DOHH2 (cell line): ENCODE data around the gene CBFA2T3.

ENCODE experiments used
- EZH2phosphoT487 ChIP-seq: fragments of 200-600 bp; sonication (generic); IDR thresholded peaks from 2 replicates; pipeline ENCODE4 v1.6.1; 2017; ENCODE audit warnings: borderline replicate concordance, mild to moderate bottlenecking, antibody characterized with exemption, low read length, moderate library complexity, mixed read lengths
- TF ChIP-seq, protein P1 (sequence below): fragments of 200-600 bp; sonication (generic); IDR thresholded peaks from one replicate; pipeline ENCODE4 v1.5.1; 2014; ENCODE audit warnings: antibody characterized with exemption, mild to moderate bottlenecking, low read depth, low read length; ENCODE audit not compliant: poor library complexity, severe bottlenecking

DNA sequence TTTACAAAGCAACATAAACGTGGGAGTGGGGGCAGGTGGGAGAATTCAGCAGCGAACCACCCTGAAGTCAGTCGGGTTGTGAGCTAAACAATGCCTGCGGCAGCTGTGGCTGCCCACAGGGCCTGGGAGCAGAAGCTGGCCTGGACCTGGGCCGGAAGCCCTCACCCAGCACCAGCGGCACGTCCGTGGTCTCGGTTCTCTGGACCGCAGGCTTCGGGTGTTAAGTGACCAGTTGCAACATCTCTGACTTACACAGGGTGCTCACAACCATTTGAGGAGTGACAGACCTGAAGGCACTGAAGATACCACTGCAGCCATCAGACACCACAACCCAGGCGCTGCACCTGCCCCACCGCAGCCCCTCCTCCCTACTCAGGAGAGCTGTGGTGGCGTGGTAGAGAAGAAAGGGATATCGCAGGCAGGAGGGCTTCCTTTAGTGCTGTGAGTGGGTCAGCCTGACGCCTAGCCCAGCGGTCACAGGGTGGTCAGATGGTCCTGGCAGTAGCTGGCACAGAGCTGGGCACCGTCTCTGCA lies 33.8 kb downstream of the CBFA2T3 start:
- TF ChIP-seq, protein P1, sequence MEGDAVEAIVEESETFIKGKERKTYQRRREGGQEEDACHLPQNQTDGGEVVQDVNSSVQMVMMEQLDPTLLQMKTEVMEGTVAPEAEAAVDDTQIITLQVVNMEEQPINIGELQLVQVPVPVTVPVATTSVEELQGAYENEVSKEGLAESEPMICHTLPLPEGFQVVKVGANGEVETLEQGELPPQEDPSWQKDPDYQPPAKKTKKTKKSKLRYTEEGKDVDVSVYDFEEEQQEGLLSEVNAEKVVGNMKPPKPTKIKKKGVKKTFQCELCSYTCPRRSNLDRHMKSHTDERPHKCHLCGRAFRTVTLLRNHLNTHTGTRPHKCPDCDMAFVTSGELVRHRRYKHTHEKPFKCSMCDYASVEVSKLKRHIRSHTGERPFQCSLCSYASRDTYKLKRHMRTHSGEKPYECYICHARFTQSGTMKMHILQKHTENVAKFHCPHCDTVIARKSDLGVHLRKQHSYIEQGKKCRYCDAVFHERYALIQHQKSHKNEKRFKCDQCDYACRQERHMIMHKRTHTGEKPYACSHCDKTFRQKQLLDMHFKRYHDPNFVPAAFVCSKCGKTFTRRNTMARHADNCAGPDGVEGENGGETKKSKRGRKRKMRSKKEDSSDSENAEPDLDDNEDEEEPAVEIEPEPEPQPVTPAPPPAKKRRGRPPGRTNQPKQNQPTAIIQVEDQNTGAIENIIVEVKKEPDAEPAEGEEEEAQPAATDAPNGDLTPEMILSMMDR: no peak
- TF ChIP-seq EZH2phosphoT487: no peak
